Stomach (tissue), 9 donors: ENCODE measurements around the gene GBE1. TPM values are rescaled to one million over a fixed set of nuclear protein-coding genes. Genes with fewer than 3 reads are reported as not detected.

ENCODE experiments used
- DNase-seq, 2 donors: peaks; one replicate each; pipeline versions ENCODE4 v3.0.0 to v3.0.0-alpha.2; 2013 to 2019
- H3K27ac ChIP-seq, 5 donors: fragments of 200-600 bp in 4 of 5; sonication (generic) in 4 of 5; one replicate each; pipeline ENCODE4 v1.5.1; 2013 to 2019; ENCODE audit warnings: mild to moderate bottlenecking in 1 of 5, moderate library complexity in 1 of 5
- H3K27me3 ChIP-seq, 3 donors: fragments of 200-600 bp; sonication (generic); one replicate each; pipeline ENCODE4 v1.5.1; 2017 to 2019; ENCODE audit warnings: mixed run types in 1 of 3
- H3K36me3 ChIP-seq, 4 donors: fragments of 200-600 bp; sonication (generic); 1 replicate in 3 of 4; 2 replicates in 1 of 4; pipeline ENCODE4 v1.5.1; 2016 to 2019
- H3K4me1 ChIP-seq, 4 donors: fragments of 200-600 bp; sonication (generic); one replicate each; pipeline ENCODE4 v1.5.1; 2016 to 2019
- H3K4me3 ChIP-seq, 4 donors: fragments of 200-600 bp; sonication (generic) in 3 of 4; one replicate each; pipeline ENCODE4 v1.5.1; 2016 to 2019; ENCODE audit warnings: mild to moderate bottlenecking in 1 of 4
- H3K9me3 ChIP-seq, 4 donors: fragments of 200-600 bp; sonication (generic); one replicate each; pipeline ENCODE4 v1.5.1; 2016 to 2019
- EP300 ChIP-seq: sonication (generic); formaldehyde crosslinking; IDR thresholded peaks from one replicate; pipeline ENCODE4 v1.6.1; 2017; ENCODE audit warnings: antibody characterized with exemption
- POLR2A ChIP-seq, 4 donors: fragments of 450-650 bp; IDR thresholded peaks; one replicate each; pipeline ENCODE4 v1.6.1; 2016; ENCODE audit warnings: antibody characterized with exemption in 4 of 4, control low read depth in 2 of 4, mild to moderate bottlenecking in 1 of 4, moderate library complexity in 1 of 4
- POLR2AphosphoS5 ChIP-seq, 3 donors: sonication (generic); formaldehyde crosslinking; IDR thresholded peaks; one replicate each; pipeline ENCODE4 v1.6.1; 2016; ENCODE audit warnings: antibody characterized with exemption in 3 of 3
- WGBS, 5 donors: extraction: QIAGEN DNeasy Blood & Tissue Kit in 3 of 5; methylation state at CpG; one replicate each; pipeline versions ENCODE4 v1.1.5 to v1.1.7; 2013 to 2018; 5-methylcytosine and 5-hydroxymethylcytosine counted together
- intact Hi-C: fragments of 100-400 bp; cut with DNase I; formaldehyde crosslinking; loops from one replicate; pipeline ENCODE4 v1.15.1; 2023; ENCODE audit warnings: low total_unique reads
- polyA plus RNA-seq, 3 donors: library from polyadenylated mRNA; stranded (reverse); fragments of 200-250 nt; gene quantifications; one replicate each; pipeline ENCODE4 v1.2.3, GENCODE V29; 2013
- total RNA-seq, 5 donors: library from RNA; depleted of rRNA; stranded (reverse); fragments of >200 nt; gene quantifications; one replicate each; pipeline versions ENCODE4 v1.1.0 to v1.2.3, GENCODE V29; 2014 to 2016
- TF ChIP-seq, protein P1 (sequence below), 7 experiments: fragments of 450-650 bp in 4 of 7; fragments of 200-600 bp in 3 of 7; sonication (generic) in 3 of 7; IDR thresholded peaks; one replicate each; pipeline ENCODE4 v1.5.1; 2016 to 2019; ENCODE audit warnings: antibody characterized with exemption in 7 of 7, control low read depth in 2 of 7, mild to moderate bottlenecking in 1 of 7
- donor health status: healthy with polysubstance abuse.
- donor health status: Bipolar disorder and iron deficiency.
- donor health status: healthy.

Gene GBE1
- total and polyA plus RNA-seq, 8 donors: 8.2 to 57.1 (median 11.6) TPM

DNA sequence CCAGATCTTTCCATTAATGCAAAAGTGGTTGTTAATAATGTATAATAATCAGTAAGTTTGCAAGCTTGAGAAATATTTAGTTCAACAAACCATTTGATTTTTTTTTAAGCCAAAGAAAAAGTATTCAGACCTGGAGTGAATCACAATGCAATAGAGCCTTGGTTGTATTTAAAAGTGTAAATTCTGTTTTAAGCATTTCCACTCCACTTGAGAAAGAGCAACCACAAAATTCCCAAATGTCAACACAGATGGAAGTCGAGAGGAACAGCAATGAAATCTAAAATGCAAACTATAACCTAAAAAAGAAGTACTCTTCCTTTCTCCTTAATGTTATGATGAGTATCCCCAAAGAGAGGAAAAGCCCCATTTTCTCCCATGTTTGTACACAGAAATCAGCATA, 20.2 kb downstream of the GBE1 start:
- WGBS, 5 donors: 62 to 75% (median 72%) methylated on average over 1 of the region's 1 CpG
- peak overlapping the region in 1 of 5 donors; percentile 78 for H3K27ac ChIP-seq
- intact Hi-C loops: no loop called here
- TF ChIP-seq POLR2AphosphoS5 (IDR thresholded peaks at IDR 0.05) (no peak), EP300 (no peak), POLR2A (IDR thresholded peaks at IDR 0.05) (no peak)
- TF ChIP-seq, protein P1, sequence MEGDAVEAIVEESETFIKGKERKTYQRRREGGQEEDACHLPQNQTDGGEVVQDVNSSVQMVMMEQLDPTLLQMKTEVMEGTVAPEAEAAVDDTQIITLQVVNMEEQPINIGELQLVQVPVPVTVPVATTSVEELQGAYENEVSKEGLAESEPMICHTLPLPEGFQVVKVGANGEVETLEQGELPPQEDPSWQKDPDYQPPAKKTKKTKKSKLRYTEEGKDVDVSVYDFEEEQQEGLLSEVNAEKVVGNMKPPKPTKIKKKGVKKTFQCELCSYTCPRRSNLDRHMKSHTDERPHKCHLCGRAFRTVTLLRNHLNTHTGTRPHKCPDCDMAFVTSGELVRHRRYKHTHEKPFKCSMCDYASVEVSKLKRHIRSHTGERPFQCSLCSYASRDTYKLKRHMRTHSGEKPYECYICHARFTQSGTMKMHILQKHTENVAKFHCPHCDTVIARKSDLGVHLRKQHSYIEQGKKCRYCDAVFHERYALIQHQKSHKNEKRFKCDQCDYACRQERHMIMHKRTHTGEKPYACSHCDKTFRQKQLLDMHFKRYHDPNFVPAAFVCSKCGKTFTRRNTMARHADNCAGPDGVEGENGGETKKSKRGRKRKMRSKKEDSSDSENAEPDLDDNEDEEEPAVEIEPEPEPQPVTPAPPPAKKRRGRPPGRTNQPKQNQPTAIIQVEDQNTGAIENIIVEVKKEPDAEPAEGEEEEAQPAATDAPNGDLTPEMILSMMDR (IDR thresholded peaks at IDR 0.05): no peak
- H3K36me3 ChIP-seq: no peaks in the 10 kb centered on the region
- H3K4me1 ChIP-seq: peaks cover 0 to 36% (median 27%) of the 10 kb centered on the region in 4 donors
- H3K4me3 ChIP-seq: no peak overlapping the region
- H3K27me3 ChIP-seq: no peaks in the 10 kb centered on the region
- DNase-seq: no peak
- H3K9me3 ChIP-seq: no peaks in the 10 kb centered on the region

DNA sequence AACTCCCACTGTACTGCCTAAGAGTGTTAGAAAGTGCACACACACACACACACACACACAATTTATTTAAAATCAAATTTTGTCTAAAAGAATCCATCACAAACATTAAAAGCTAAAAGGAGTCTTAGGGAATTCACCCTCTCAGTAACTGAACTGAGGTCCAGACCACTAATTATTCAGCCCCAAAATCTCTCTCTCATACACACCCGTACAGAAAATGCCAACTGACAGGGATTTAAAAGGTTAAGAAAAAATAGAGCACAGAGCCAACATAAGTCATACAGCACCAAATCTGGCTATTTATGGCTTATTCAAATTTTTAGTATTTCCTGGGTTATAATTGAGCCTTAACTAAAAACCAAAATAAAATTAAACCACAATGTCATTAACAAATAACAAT, 20.7 kb downstream of the GBE1 start:
- 67 to 100% (median 75%) methylated on average over 1 of the region's 1 CpG for WGBS, 5 donors
- Histone ChIP-seq H3K4me1 (peaks cover 0 to 36% (median 27%) of the 10 kb centered on the region in 4 donors), H3K9me3 (no peaks in the 10 kb centered on the region), H3K27ac (peak overlapping the region in 1 of 5 donors; percentile 78), H3K27me3 (no peaks in the 10 kb centered on the region), H3K4me3 (no peak overlapping the region), H3K36me3 (no peaks in the 10 kb centered on the region)
- DNase-seq: no peak
- intact Hi-C loops: no loop called here
- TF ChIP-seq, protein P1 (IDR thresholded peaks at IDR 0.05): no peak
- TF ChIP-seq POLR2A (IDR thresholded peaks at IDR 0.05): no peak
- TF ChIP-seq POLR2AphosphoS5 (IDR thresholded peaks at IDR 0.05): no peak
- TF ChIP-seq EP300: no peak

DNA sequence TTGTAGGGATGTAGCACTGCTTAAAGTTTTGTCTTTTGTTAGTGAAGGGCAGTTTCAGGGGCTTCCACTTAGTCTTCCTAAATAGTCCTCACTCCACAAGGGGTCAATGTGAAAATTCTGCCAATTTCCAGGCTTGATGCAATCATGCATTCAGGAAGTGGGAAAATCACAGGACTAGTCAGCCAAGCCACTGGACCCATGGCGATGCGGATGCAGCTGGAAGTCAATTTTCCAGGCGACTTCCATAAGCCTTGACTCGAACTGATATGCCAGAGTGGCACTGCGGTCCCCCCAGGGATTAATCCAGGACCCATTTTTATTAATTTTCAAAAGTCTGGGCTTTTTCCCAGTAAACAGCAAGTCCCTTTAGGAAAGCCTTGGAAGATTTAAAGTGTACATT, 26.1 kb downstream of the GBE1 start:
- TF ChIP-seq POLR2AphosphoS5 (IDR thresholded peaks at IDR 0.05): no peak
- no peak for TF ChIP-seq EP300
- TF ChIP-seq POLR2A (IDR thresholded peaks at IDR 0.05): no peak
- TF ChIP-seq, protein P1 (IDR thresholded peaks at IDR 0.05): no peak
- H3K4me3 ChIP-seq: no peak overlapping the region
- DNase-seq: no peak
- no peaks in the 10 kb centered on the region for H3K9me3 ChIP-seq
- no peaks in the 10 kb centered on the region for H3K36me3 ChIP-seq
- WGBS, 5 donors: 94 to 98% (median 96%) methylated on average over 5 of the region's 5 CpGs
- intact Hi-C loops: no loop called here
- no peak overlapping the region for H3K27ac ChIP-seq
- no peaks in the 10 kb centered on the region for H3K27me3 ChIP-seq
- peaks cover 0 to 15% (median 7%) of the 10 kb centered on the region in 4 donors for H3K4me1 ChIP-seq

DNA sequence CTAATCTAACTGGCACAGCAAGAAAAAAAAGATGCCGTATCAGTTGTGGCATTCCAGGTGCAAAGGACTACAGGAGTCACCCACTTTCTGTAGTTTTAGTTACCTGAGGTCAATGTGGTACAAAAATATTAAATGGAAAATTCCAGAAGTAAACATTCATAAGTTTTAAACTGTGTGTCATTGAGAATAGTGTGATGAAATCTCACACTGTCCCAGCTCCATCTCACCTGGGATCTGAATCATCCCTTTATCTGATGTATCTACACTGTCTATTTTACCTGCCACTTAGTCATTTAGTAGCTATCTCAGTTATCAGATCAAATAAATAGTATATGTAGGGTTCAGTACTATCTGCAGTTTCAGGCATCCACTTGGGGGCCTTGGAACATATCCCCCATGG, 26.7 kb downstream of the GBE1 start:
- H3K36me3 ChIP-seq: no peaks in the 10 kb centered on the region
- H3K4me1 ChIP-seq: peaks cover 0 to 15% (median 7%) of the 10 kb centered on the region in 4 donors
- H3K9me3 ChIP-seq: no peaks in the 10 kb centered on the region
- no peak for DNase-seq
- TF ChIP-seq, protein P1 (IDR thresholded peaks at IDR 0.05): no peak
- TF ChIP-seq POLR2AphosphoS5 (IDR thresholded peaks at IDR 0.05) (no peak), POLR2A (IDR thresholded peaks at IDR 0.05) (no peak), EP300 (no peak)
- H3K4me3 ChIP-seq: no peak overlapping the region
- WGBS, 5 donors: 33 to 73% (median 50%) methylated on average over 1 of the region's 1 CpG
- H3K27ac ChIP-seq: no peak overlapping the region
- intact Hi-C loops: no loop called here
- no peaks in the 10 kb centered on the region for H3K27me3 ChIP-seq
